ENCODE results near the gene ARL10. TPM values are rescaled to one million over a fixed set of nuclear protein-coding genes. Genes with fewer than 3 reads are reported as not detected.

ARL10 gene
- total and polyA plus RNA-seq, 2 donors: 3.6 to 20.8 TPM

DNA sequence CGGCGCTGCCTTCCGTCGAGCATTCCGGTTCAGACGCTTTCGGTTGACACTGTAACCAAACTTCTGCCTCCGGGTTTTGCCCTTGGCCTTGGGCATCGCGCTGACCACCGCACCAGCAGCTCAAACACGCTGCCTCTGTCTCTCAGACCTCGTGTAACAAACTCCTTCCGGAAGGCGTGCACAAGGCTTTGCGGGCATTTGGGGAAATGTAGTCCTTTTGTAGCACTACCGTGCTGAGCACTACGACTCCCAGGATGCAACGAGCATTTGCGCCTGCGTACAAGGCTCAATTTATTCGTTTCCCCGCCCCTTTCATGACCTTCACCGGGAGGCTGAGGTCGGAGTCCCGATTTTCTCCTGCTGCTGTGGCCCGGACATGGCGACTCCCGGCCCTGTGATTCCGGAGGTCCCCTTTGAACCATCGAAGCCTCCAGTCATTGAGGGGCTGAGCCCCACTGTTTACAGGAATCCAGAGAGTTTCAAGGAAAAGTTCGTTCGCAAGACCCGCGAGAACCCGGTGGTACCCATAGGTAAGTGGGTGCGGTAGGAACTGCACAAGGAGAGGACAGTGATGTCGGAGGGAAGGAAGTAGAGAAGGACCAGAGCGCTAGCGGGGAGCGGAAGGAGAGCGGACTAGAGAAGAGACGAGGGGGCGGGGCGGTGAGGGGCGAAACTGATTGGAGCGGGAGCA lies 23.3 kb downstream of the ARL10 start, which contains the start of the genes HIGD2A and NOP16:
Gene HIGD2A, plus strand, starts transcription at position 308 of the 691 bp plus-strand sequence. Its CDS starts 69 bp downstream, at position 377.
Gene NOP16, minus strand, starts transcription at position 155 of the 691 bp plus-strand sequence. Its CDS starts 59 bp downstream, at position 96.
- H3K4me1 ChIP-seq (ENCODE audit: insufficient read depth): no peaks in the 10 kb centered on the region
- peak; percentile 99 for DNase-seq (ENCODE audit: extremely low spot score)
- H3K36me3 ChIP-seq (ENCODE audit: insufficient read depth): peaks cover 6% of the 10 kb centered on the region
- under 1% methylated on average over 47 of the region's 47 CpGs for WGBS
- peak within 1 kb of the TSS; percentile 77 for H3K4me3 ChIP-seq (ENCODE audit: low read depth, low read length)
- peak within 1 kb of the TSS; percentile 97 for H3K27ac ChIP-seq (ENCODE audit: low read depth)

DNA sequence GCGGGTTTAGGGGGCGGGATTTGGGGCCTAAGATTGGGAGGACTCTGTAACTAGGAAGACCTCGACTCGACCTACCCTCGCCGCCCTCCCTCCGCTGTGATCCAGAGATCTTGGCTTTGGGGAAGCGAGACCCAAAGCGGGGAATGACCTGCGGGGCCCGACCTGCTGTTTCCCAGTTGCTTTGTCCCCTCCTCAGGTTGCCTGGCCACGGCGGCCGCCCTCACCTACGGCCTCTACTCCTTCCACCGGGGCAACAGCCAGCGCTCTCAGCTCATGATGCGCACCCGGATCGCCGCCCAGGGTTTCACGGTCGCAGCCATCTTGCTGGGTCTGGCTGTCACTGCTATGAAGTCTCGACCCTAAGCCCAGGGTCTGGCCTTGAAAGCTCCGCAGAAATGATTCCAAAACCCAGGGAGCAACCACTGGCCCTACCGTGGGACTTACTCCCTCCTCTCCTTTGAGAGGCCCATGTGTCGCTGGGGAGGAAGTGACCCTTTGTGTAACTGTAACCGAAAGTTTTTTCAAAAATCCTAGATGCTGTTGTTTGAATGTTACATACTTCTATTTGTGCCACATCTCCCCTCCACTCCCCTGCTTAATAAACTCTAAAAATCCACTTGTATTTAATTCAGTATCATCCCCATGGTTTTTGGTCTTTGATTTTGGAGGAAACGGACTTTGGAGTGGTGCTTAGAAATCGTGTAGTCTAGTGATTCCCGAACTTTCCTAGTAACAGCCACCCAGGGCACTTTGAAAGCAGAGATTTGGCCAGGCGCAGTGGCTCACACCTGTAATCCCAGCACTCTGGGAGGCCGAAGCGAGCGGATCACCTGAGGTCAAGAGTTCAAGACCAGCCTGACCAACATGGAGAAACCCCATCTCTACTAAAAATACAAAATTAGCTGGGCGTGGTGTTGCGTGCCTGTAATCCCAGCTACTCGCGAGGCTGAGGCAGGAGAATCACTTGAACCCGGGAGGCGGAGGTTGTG lies 24.1 kb downstream of the ARL10 start:
- peaks cover 6% of the 10 kb centered on the region for H3K36me3 ChIP-seq (ENCODE audit: insufficient read depth)
- DNase-seq (ENCODE audit: extremely low spot score): no peak
- WGBS: 27% methylated on average over 41 of the region's 41 CpGs
- no peaks in the 10 kb centered on the region for H3K4me1 ChIP-seq (ENCODE audit: insufficient read depth)
- H3K4me3 ChIP-seq (ENCODE audit: low read depth, low read length): peak overlapping the region; percentile 45
- H3K27ac ChIP-seq (ENCODE audit: low read depth): peak overlapping the region; percentile 97

DNA sequence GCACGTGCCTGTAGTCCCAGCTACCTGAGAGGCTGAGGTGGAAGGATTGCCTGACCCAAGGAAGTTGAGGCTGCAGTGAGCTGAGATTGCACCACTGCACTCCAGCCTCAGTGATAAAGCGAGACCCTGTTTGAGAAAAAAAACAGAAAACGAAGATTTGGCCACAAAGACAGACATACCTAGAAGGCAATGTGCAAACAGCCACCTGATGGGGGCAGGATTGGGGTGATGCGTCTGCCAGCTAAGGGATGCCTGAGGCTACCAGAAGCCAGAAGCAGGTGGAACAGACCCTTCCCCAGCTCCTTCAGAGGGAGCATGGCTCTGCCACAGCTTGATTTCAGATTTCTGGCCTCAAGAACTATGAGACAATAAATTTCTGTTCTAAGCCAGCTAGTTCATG lies 26.2 kb downstream of the ARL10 start:
- H3K4me3 ChIP-seq (ENCODE audit: low read depth, low read length): no peak overlapping the region
- no peaks in the 10 kb centered on the region for H3K4me1 ChIP-seq (ENCODE audit: insufficient read depth)
- WGBS: 87% methylated on average over 4 of the region's 4 CpGs
- H3K27ac ChIP-seq (ENCODE audit: low read depth): no peak overlapping the region
- H3K36me3 ChIP-seq (ENCODE audit: insufficient read depth): peaks cover 6% of the 10 kb centered on the region
- no peak for DNase-seq (ENCODE audit: extremely low spot score)

DNA sequence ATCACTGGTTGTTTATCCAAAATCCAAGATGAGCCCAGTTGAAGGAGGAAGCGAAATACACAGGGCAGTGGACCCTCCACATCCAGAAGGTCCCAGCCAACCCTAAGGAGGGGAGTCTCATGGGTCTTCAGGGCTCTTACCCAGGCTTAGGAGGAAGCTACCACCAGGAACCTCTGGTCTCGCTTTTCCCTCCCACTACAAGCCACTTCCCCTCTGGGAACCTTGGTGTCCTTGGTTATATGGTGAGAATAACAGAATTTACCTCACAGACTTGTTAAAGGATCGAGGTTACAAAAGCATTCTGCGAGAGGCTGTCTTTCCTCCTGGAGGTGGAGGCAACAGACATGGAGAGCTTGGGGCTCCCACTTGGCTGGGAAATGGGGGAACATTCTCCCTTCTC lies 26.7 kb downstream of the ARL10 start:
- no peak for DNase-seq (ENCODE audit: extremely low spot score)
- 93% methylated on average over 4 of the region's 4 CpGs for WGBS
- Histone ChIP-seq H3K36me3 (ENCODE audit: insufficient read depth) (peaks cover 6% of the 10 kb centered on the region), H3K4me1 (ENCODE audit: insufficient read depth) (no peaks in the 10 kb centered on the region), H3K4me3 (ENCODE audit: low read depth, low read length) (no peak overlapping the region), H3K27ac (ENCODE audit: low read depth) (no peak overlapping the region)

DNA sequence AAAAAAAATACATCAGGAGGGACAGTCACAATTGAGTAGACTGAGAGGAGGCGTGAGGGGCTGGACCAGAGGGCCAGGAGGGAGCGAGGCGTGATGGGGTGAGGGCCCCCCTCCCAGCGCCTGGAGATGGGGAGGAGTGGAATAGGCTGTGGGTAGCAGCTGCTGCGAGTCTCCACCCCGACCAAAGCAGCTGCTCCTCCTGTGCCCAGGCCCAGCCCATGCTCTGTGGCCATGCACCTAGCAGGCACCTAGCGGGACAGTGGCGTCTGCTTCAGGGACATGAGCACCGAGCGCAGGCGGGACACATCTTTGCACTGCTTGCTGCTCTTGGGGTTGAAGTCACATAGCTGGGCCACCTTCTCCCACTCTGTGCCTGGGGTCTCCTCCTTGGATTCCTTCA lies 27.2 kb downstream of the ARL10 start:
- no peaks in the 10 kb centered on the region for H3K4me1 ChIP-seq (ENCODE audit: insufficient read depth)
- WGBS: 88% methylated on average over 11 of the region's 11 CpGs
- H3K27ac ChIP-seq (ENCODE audit: low read depth): no peak overlapping the region
- H3K36me3 ChIP-seq (ENCODE audit: insufficient read depth): peaks cover 6% of the 10 kb centered on the region
- H3K4me3 ChIP-seq (ENCODE audit: low read depth, low read length): no peak overlapping the region
- no peak for DNase-seq (ENCODE audit: extremely low spot score)

DNA sequence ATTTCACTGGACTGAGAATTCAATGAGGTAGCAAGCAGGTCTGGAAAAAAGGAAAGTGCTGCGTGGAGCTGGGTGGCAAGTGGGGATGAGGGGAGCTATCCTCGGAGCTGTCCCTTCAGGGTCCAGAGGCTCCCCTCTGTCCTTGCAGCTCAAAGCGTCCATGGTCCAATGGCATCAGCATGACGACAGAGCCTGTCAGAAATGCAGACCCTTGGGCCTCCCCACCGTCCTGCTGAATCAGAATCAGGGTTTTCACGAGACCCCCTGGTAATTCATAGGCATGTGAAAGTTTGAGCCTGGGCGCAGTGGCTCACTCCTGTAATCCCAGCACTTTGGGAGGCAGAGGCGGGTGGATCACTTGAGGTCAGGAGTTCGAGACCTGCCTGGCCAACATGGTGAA lies 28.8 kb downstream of the ARL10 start:
- Histone ChIP-seq H3K36me3 (ENCODE audit: insufficient read depth) (peaks cover 6% of the 10 kb centered on the region), H3K27ac (ENCODE audit: low read depth) (no peak overlapping the region), H3K4me1 (ENCODE audit: insufficient read depth) (no peaks in the 10 kb centered on the region), H3K4me3 (ENCODE audit: low read depth, low read length) (no peak overlapping the region)
- DNase-seq (ENCODE audit: extremely low spot score): no peak
- 92% methylated on average over 9 of the region's 9 CpGs for WGBS

DNA sequence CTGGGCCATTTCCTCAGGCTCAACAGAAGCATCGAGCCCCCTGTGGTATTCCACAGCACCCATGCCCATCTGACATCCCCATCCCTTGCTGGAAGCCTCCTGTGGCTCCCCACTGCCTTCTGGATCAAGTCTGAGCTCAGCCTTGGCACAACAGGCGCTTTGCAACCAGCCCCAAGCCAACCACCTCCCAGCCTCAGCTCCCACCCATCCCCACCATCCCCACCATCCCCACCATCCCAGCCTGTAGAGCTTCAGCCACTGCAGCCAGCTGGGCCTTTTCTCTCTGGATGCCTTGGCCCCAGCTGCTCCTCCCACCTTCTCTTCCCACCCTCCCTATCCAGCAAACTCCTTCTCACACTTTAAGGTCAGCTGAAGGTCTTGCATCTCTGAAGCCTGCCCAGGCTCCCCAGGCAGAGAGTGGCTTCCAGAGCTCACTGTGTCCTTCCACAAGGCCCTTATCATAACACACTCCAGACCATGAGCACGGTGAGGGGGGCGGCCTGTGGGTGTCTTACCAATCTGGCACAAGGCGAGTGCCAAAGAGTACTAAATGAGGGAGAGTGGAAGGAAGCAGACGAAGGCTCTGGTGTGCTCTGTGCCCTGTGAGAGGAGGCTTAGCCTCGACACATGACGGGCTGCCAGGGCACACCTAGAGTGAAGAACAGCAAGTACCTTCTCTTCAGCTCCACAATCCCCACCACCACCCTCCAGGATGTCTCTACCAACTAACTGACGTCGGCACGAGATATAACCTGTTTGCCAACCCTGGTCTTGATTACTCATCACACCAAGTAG lies 29.8 kb downstream of the ARL10 start:
- H3K27ac ChIP-seq (ENCODE audit: low read depth): no peak overlapping the region
- no peaks in the 10 kb centered on the region for H3K4me1 ChIP-seq (ENCODE audit: insufficient read depth)
- WGBS: 72% methylated on average over 11 of the region's 11 CpGs
- peaks cover 6% of the 10 kb centered on the region for H3K36me3 ChIP-seq (ENCODE audit: insufficient read depth)
- DNase-seq (ENCODE audit: extremely low spot score): no peak
- no peak overlapping the region for H3K4me3 ChIP-seq (ENCODE audit: low read depth, low read length)

DNA sequence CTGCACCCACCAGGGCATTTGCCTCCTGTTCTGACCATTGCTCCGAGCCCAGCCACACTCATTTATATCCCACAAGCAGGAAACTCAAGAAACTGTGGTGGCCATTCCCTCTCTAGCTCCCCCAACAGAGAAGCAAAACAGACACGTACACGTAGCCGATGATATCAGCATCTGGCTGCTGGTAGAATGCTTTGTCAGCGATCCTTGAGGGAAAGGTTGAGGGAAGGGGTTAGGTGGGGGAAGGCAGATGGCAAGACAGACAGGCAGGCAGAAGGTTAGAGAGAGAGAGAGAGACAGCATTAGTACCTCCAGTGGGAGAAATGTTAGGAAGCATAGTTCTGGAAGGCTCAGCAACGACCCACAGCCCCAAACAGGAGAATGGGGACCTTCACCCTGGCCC lies 31.0 kb downstream of the ARL10 start:
- Histone ChIP-seq H3K36me3 (ENCODE audit: insufficient read depth) (peaks cover 6% of the 10 kb centered on the region), H3K27ac (ENCODE audit: low read depth) (no peak overlapping the region), H3K4me3 (ENCODE audit: low read depth, low read length) (no peak overlapping the region), H3K4me1 (ENCODE audit: insufficient read depth) (no peaks in the 10 kb centered on the region)
- 53% methylated on average over 6 of the region's 6 CpGs for WGBS
- no peak for DNase-seq (ENCODE audit: extremely low spot score)

DNA sequence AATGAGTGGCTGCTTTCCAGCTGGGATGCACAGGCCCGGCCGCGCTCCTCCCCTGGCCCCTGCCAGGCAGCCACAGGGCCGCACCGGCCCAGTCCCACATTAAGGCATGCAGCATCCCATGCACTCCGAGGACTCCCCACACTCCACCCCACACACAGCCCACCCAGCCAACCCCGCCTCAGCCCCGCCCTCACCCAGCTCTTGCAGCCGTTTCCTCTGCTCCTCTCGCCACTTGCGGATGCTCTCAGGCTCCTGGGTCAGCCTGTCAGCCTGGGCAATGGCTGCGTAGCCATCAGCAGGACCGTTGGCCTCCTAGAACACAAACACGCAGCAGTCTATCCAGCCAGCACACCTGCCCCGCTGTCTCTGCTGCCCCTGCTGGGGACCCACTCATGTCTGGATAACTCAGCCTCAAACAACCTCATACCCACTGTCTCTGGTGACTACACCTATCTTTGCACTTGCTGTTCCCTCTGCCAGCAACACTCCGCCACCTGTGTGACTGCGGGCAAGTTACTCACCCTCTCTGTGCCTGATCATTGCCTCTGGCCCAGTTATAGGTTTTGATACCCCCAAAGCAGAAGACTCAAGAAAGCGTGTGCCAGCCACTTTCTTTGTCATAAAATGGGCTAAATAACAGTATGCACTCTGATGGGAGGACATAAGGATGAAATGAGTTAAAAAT lies 32.6 kb downstream of the ARL10 start:
- H3K36me3 ChIP-seq (ENCODE audit: insufficient read depth): no peaks in the 10 kb centered on the region
- WGBS: 91% methylated on average over 18 of the region's 18 CpGs
- H3K27ac ChIP-seq (ENCODE audit: low read depth): no peak overlapping the region
- H3K4me1 ChIP-seq (ENCODE audit: insufficient read depth): no peaks in the 10 kb centered on the region
- DNase-seq (ENCODE audit: extremely low spot score): no peak
- no peak overlapping the region for H3K4me3 ChIP-seq (ENCODE audit: low read depth, low read length)

DNA sequence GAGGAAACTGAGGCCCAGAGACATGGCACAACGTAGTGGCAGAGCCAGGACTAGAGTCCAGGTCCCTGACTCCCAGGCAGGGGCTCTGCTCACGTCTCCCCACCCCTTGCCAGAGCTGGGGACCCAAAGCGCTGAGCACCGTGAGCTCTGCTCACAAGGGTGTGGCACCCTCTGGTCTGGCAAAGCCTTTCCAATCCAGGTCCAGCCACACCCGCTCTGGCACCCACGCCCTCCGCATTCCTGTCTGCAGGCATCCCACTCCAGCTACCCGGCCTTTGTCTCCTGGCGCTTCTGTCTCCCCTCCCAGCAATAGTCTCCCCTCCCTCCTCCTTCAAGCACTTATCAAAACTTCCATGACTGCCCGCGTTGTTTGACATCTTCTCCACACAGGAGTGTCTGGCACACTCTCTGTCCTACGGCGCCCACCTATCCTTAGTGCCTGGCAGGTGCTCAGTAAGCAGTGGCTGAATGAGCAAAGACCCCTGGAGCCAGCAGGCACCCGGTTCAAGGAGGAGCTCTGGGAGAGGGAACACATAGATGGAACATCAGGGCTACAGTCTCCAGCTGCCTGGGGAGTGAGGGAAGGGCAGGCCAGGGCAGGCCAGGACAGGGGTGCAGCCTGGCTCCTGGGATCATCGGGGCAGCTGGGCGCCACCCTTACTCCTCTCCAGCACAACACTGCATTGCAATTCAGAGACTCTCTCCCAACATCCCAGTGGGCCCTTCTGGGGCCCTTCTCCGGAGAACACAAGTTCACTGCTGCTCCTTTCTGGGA lies 35.3 kb downstream of the ARL10 start:
- H3K27ac ChIP-seq (ENCODE audit: low read depth): no peak overlapping the region
- no peaks in the 10 kb centered on the region for H3K36me3 ChIP-seq (ENCODE audit: insufficient read depth)
- no peak overlapping the region for H3K4me3 ChIP-seq (ENCODE audit: low read depth, low read length)
- H3K4me1 ChIP-seq (ENCODE audit: insufficient read depth): no peaks in the 10 kb centered on the region
- 81% methylated on average over 17 of the region's 17 CpGs for WGBS
- DNase-seq (ENCODE audit: extremely low spot score): no peak

DNA sequence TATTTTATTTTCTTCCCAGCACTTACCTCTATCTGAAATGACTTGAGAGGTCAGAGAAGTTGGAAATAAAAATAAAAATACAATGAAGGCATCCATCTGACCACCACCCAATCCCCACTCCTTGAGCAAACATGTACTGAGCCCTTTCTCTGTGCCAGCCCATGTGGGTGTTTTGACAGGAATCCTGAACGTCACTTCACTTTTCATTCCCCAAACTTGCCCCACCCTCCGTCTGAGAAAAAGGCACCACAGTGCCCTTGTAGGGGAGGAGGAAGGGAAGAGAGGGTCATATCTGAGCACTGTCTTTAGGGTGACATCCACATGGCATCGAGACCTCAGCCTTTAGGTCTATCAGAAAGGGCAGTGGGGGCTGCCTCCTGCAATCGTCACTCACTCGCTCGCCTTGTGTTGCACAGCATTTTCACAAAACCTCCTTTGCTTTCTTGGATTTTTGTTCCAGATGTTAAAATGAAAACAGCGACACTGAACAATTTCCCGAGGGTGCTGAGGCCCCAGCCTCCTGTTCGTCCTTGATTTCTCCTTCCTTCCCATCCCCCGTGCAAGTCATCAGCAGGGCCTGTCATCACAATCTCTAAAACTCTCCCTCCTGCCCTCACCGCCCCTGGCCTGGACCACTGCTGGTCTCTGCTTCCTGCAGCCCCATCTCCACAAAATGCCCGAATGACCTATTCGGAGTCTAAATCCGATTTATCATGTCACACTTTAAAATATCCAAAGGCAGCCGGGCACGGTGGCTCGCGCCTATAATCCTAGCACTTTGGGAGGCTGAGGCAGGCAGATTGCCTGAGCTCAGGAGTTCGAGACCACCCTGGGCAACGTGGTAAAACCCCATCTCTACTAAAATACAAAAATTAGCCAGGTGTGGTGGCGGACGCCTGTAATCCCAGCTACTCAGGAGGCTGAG lies 36.3 kb downstream of the ARL10 start:
- no peaks in the 10 kb centered on the region for H3K4me1 ChIP-seq (ENCODE audit: insufficient read depth)
- no peak for DNase-seq (ENCODE audit: extremely low spot score)
- no peaks in the 10 kb centered on the region for H3K36me3 ChIP-seq (ENCODE audit: insufficient read depth)
- no peak overlapping the region for H3K27ac ChIP-seq (ENCODE audit: low read depth)
- H3K4me3 ChIP-seq (ENCODE audit: low read depth, low read length): no peak overlapping the region
- WGBS: 88% methylated on average over 22 of the region's 22 CpGs
